B cell (primary cell): ENCODE data around the gene DUS2. TPM values are rescaled to one million over a fixed set of nuclear protein-coding genes. Genes with fewer than 3 reads are reported as not detected.

Experiments used
- ATAC-seq: fragments of 200-7000 bp; cut with Tn5 transposase; one replicate; pipeline ENCODE4 v1.10.0; 2021; ENCODE audit warnings: low read depth, mild to moderate bottlenecking, moderate number of reproducible peaks, moderate library complexity
- CTCF ChIA-PET: fragments of 350-600 bp; sonication (Branson Sonifier 250); formaldehyde crosslinking; loops from one replicate; lab custom pipeline; 2021; ENCODE audit warnings: antibody characterized with exemption, inconsistent platforms; lab: Charles Lee
- POLR2A ChIA-PET: fragments of 350-600 bp; sonication (Branson Sonifier 250); formaldehyde crosslinking; loops from one replicate; lab custom pipeline; 2021; ENCODE audit warnings: antibody characterized with exemption; lab: Charles Lee
- DNase-seq: peaks from one replicate; pipeline ENCODE4 v3.0.0; 2013
- H2AFZ ChIP-seq: 2 replicates; pipeline ENCODE4 v1.6.1; 2012; ENCODE audit warnings: mild to moderate bottlenecking, low read depth, low read length; ENCODE audit not compliant: insufficient read depth, poor library complexity, severe bottlenecking
- H3K27ac ChIP-seq, 2 donors: 1 replicate in 1 of 2; 2 replicates in 1 of 2; pipeline ENCODE4 v1.5.1; 2012 to 2013; ENCODE audit warnings: low read length in 2 of 2, mild to moderate bottlenecking in 2 of 2, moderate library complexity in 1 of 2
- H3K27me3 ChIP-seq, 4 experiments: fragments of 200-600 bp in 1 of 4; sonication (generic) in 1 of 4; replicated peaks in 1 of 4; 1 replicate in 2 of 4; 2 replicates in 2 of 4; pipeline versions ENCODE4 v1.6.1 to v1.7.0; 2013 to 2016; ENCODE audit warnings: low read length in 3 of 4, mild to moderate bottlenecking in 2 of 4, mixed read lengths in 1 of 4, moderate library complexity in 1 of 4; ENCODE audit not compliant: insufficient read depth in 4 of 4, control insufficient read depth in 3 of 4; ENCODE audit errors: control extremely low read depth in 1 of 4
- H3K36me3 ChIP-seq, 2 experiments: replicated peaks in 1 of 2; 1 replicate in 1 of 2; 2 replicates in 1 of 2; pipeline versions ENCODE4 v1.6.1 to v1.7.1; 2013; ENCODE audit warnings: low read length in 1 of 2; ENCODE audit not compliant: insufficient read depth in 2 of 2, control insufficient read depth in 1 of 2; ENCODE audit errors: control extremely low read depth in 1 of 2, extremely low read depth in 1 of 2
- H3K4me1 ChIP-seq, 2 donors: fragments of 200-600 bp in 1 of 2; sonication (generic) in 1 of 2; 1 replicate in 1 of 2; 2 replicates in 1 of 2; pipeline versions ENCODE4 v1.5.1 to v1.6.1; 2013 to 2017; ENCODE audit warnings: low read length in 2 of 2; ENCODE audit not compliant: control insufficient read depth in 2 of 2, insufficient read depth in 2 of 2
- H3K4me2 ChIP-seq: replicated peaks from 2 replicates; pipeline ENCODE3; 2012; ENCODE audit warnings: mild to moderate bottlenecking, low read depth, low read length; ENCODE audit not compliant: poor library complexity, severe bottlenecking
- H3K4me3 ChIP-seq, 5 experiments: fragments of 200-600 bp in 1 of 5; sonication (generic) in 1 of 5; 1 replicate in 3 of 5; 2 replicates in 2 of 5; pipeline versions ENCODE4 v1.5.1 to v1.7.0; 2011 to 2016; ENCODE audit warnings: low read length in 4 of 5, mild to moderate bottlenecking in 4 of 5, low read depth in 2 of 5, control low read depth in 1 of 5, moderate library complexity in 1 of 5; ENCODE audit not compliant: insufficient read depth in 1 of 5; ENCODE audit errors: control extremely low read depth in 1 of 5, extremely low read depth in 1 of 5
- H3K79me2 ChIP-seq: fragments of 200-600 bp; sonication (generic); one replicate; pipeline ENCODE4 v1.6.0; 2016; ENCODE audit warnings: low read length; ENCODE audit not compliant: control insufficient read depth, insufficient read depth
- H3K9ac ChIP-seq: fragments of 200-600 bp; sonication (generic); 2 replicates; pipeline ENCODE4 v1.6.1; 2017; ENCODE audit warnings: mild to moderate bottlenecking, low read length, moderate library complexity
- H3K9me3 ChIP-seq, 3 donors: one replicate each; pipeline versions ENCODE4 v1.6.1 to v1.7.1; 2013; ENCODE audit warnings: low read length in 2 of 3; ENCODE audit not compliant: control insufficient read depth in 2 of 3, insufficient read depth in 1 of 3; ENCODE audit errors: control extremely low read depth in 1 of 3
- H4K20me1 ChIP-seq: 2 replicates; pipeline ENCODE4 v1.6.0; 2012; ENCODE audit warnings: mild to moderate bottlenecking, low read length; ENCODE audit not compliant: insufficient read depth, control insufficient read depth, poor library complexity, severe bottlenecking
- H3K27ac Mint-ChIP-seq: one replicate; pipeline ENCODE4 v1.8.0; 2021; ENCODE audit warnings: mixed read lengths
- H3K27me3 Mint-ChIP-seq: one replicate; pipeline ENCODE4 v1.8.0; 2021; ENCODE audit warnings: mixed read lengths
- H3K4me1 Mint-ChIP-seq: one replicate; pipeline ENCODE4 v1.8.0; 2021; ENCODE audit warnings: mixed read lengths
- H3K4me3 Mint-ChIP-seq: one replicate; pipeline ENCODE4 v1.8.0; 2021; ENCODE audit warnings: mixed read lengths
- H3K9me3 Mint-ChIP-seq: one replicate; pipeline ENCODE4 v1.8.0; 2022; ENCODE audit warnings: mixed read lengths; ENCODE audit not compliant: insufficient read depth
- CTCF ChIP-seq: fragments of 200-600 bp; IDR thresholded peaks from one replicate; pipeline ENCODE4 v1.8.0; 2022; ENCODE audit warnings: antibody characterized with exemption, mild to moderate bottlenecking
- EZH2 ChIP-seq: IDR thresholded peaks from 2 replicates; pipeline ENCODE4 v1.6.1; 2012; ENCODE audit warnings: borderline replicate concordance, low read depth, mild to moderate bottlenecking, moderate library complexity, low read length; ENCODE audit not compliant: insufficient read depth, poor library complexity, severe bottlenecking
- WGBS: methylation state at CpG from one replicate; pipeline ENCODE4 v1.1.5; 2013; ENCODE audit warnings: missing lambda C conversion rate; ENCODE audit not compliant: insufficient coverage; 5-methylcytosine and 5-hydroxymethylcytosine counted together
- intact Hi-C: fragments of 100-400 bp; cut with micrococcal nuclease; formaldehyde crosslinking; loops from one replicate; pipeline ENCODE4 v1.10.0; 2022
- polyA plus RNA-seq: library from polyadenylated mRNA; depleted of rRNA; stranded (reverse); fragments of >200 nt; gene quantifications from 2 replicates; pipeline ENCODE4 v1.2.3, GENCODE V29; 2012
- total RNA-seq, 2 donors: library from RNA; stranded (reverse); fragments of 120-200 nt in 1 of 2; gene quantifications; 1 replicate in 1 of 2; 2 replicates in 1 of 2; pipeline versions ENCODE4 v1.2.3 to v1.2.4, GENCODE V29; 2013 to 2022

DUS2 gene
- total and polyA plus RNA-seq, 2 donors (not counting 1 experiment from before 2014, with no cell fraction given), result 61.1 to 93.0 TPM

- DNase-seq (peak; percentile 90), ATAC-seq (peak; percentile 82)
- intact Hi-C loops, result loop anchor here (1.0 kb wide), 6 partner anchors 47 to 368 kb away; partner anchors contain the start of gene SLC12A4
- Mint-ChIP-seq H3K4me1 (peaks cover 51% of the 10 kb centered on the region), H3K4me3 (peak overlapping the region; percentile 85), H3K9me3 (no peaks in the 10 kb centered on the region), H3K27me3 (no peaks in the 10 kb centered on the region), H3K27ac (peak overlapping the region; percentile 94)
- Histone ChIP-seq H2AFZ (no peak overlapping the region), H3K4me3 (peak overlapping the region in 4 of 5 experiments; percentile 34 to 79 (median 52)), H3K27ac (peak overlapping the region; percentile 14 to 82), H3K36me3 (peaks cover 4 to 27% of the 10 kb centered on the region in 2 experiments), H4K20me1 (peaks cover 53% of the 10 kb centered on the region), H3K27me3 (no peaks in the 10 kb centered on the region), H3K9ac (peak overlapping the region; percentile 61), H3K9me3 (no peaks in the 10 kb centered on the region), H3K4me1 (peaks cover 46 to 56% of the 10 kb centered on the region in 2 donors), H3K79me2 (peaks cover 90% of the 10 kb centered on the region), H3K4me2 (peak overlapping the region; percentile 78)
- ChIA-PET CTCF (interaction anchor here (0.5 to 9.9 kb wide), 52 partner anchors 9 to 560 kb away, joined by 3 to 320 read pairs (median 4); partner anchors contain the start of genes ATP6V0D1, DDX28, DPEP2 and DPEP2NB), POLR2A (interaction anchor here (0.5 to 4.0 kb wide), 14 partner anchors 19 to 556 kb away, joined by 3 to 23 read pairs (median 5); partner anchors contain the start of genes NRN1L and PSMB10)
- 65% methylated on average over 6 of the region's 14 CpGs for WGBS
- TF ChIP-seq EZH2, result no peak
- TF ChIP-seq CTCF, result peak; percentile 84
Observed at GRCh38 chr16:68040506-68041288, 17.6 kb downstream of the DUS2 start.
